GM21825 (cell line): ENCODE data around the gene PACSIN2.
"Not testable (repeated sequence)": the region's sequence is repeated elsewhere in the genome, so short reads cannot be mapped to it uniquely, and the experiment has no call there.

ENCODE experiments used
- ATAC-seq: cut with Tn5 transposase; IDR thresholded peaks from one replicate; pipeline ENCODE4 v1.9.1; 2021; ENCODE audit warnings: mild to moderate bottlenecking, moderate library complexity; ENCODE audit not compliant: unreplicated experiment

Gene PACSIN2

GRCh38 chr22:42992886-42993479, 22.0 kb downstream of the PACSIN2 start:
- ATAC-seq = no peak

GRCh38 chr22:42992092-42992491, 22.9 kb downstream of the PACSIN2 start:
- no peak for ATAC-seq

GRCh38 chr22:42991010-42991651, 23.8 kb downstream of the PACSIN2 start:
- no peak for ATAC-seq

- ATAC-seq = no peak
These were observed 24.7 kb downstream of the PACSIN2 start for GRCh38 chr22:42990131-42990838.

- ATAC-seq = no peak
These were observed 28.8 kb downstream of the PACSIN2 start for GRCh38 chr22:42986115-42986514.

GRCh38 chr22:42985531-42985905, 29.4 kb downstream of the PACSIN2 start:
- ATAC-seq = no peak

GRCh38 chr22:42984814-42985530, 30.0 kb downstream of the PACSIN2 start:
- no peak for ATAC-seq

GRCh38 chr22:42984397-42984796, 30.6 kb downstream of the PACSIN2 start:
- ATAC-seq = no peak

- no peak for ATAC-seq
These were observed 31.5 kb downstream of the PACSIN2 start for GRCh38 chr22:42983470-42983869.

GRCh38 chr22:42979606-42980005, 35.3 kb downstream of the PACSIN2 start:
- no peak for ATAC-seq

GRCh38 chr22:42978453-42979103, 36.4 kb downstream of the PACSIN2 start:
- no peak for ATAC-seq

GRCh38 chr22:42977569-42977968, 37.4 kb downstream of the PACSIN2 start:
- ATAC-seq = no peak

- ATAC-seq = no peak
These were observed 38.6 kb downstream of the PACSIN2 start for GRCh38 chr22:42976217-42976933.

GRCh38 chr22:42974223-42974622, 40.7 kb downstream of the PACSIN2 start:
- ATAC-seq = no peak

- no peak for ATAC-seq
These were observed 41.4 kb downstream of the PACSIN2 start for GRCh38 chr22:42973536-42973881.

- no peak for ATAC-seq
These were observed 42.1 kb downstream of the PACSIN2 start for GRCh38 chr22:42972649-42973535.

GRCh38 chr22:42971473-42971860, 43.5 kb downstream of the PACSIN2 start:
- not testable (repeated sequence) for ATAC-seq

- no peak for ATAC-seq
These were observed 44.9 kb downstream of the PACSIN2 start for GRCh38 chr22:42970029-42970428.

GRCh38 chr22:42969348-42969975, 45.5 kb downstream of the PACSIN2 start:
- ATAC-seq = no peak
